Loucy (cell line): ENCODE measurements around the gene SNX27.

Source experiments
- H2AFZ ChIP-seq: fragments of 200-600 bp; sonication (generic); 2 replicates; pipeline ENCODE4 v1.6.0; 2016; ENCODE audit warnings: antibody characterized with exemption, mild to moderate bottlenecking, low read length, moderate library complexity
- H3F3A ChIP-seq: fragments of 200-600 bp; 2 replicates; pipeline ENCODE4 v1.6.0; 2016; ENCODE audit warnings: antibody characterized with exemption, low read depth, mild to moderate bottlenecking
- H3K27me3 ChIP-seq: fragments of 200-600 bp; sonication (generic); 2 replicates; pipeline ENCODE4 v1.6.1; 2014; ENCODE audit warnings: low read length, mild to moderate bottlenecking; ENCODE audit not compliant: insufficient read depth, poor library complexity, severe bottlenecking
- H3K36me3 ChIP-seq: fragments of 200-600 bp; sonication (generic); 2 replicates; pipeline ENCODE4 v1.6.1; 2016; ENCODE audit warnings: low read length; ENCODE audit not compliant: insufficient read depth
- H3K4me1 ChIP-seq: fragments of 200-600 bp; sonication (generic); 2 replicates; pipeline ENCODE4 v1.5.1; 2014; ENCODE audit warnings: low read length, mild to moderate bottlenecking; ENCODE audit not compliant: insufficient read depth, poor library complexity, severe bottlenecking
- H3K4me2 ChIP-seq: fragments of 200-600 bp; sonication (generic); 2 replicates; pipeline ENCODE4 v1.6.0; 2014; ENCODE audit warnings: antibody characterized with exemption, low read length, low read depth, mild to moderate bottlenecking; ENCODE audit not compliant: poor library complexity, severe bottlenecking
- H3K4me3 ChIP-seq: fragments of 200-600 bp; sonication (generic); 2 replicates; pipeline ENCODE4 v1.5.1; 2014; ENCODE audit warnings: low read length, mild to moderate bottlenecking, mixed read lengths; ENCODE audit not compliant: poor library complexity, severe bottlenecking
- H3K79me2 ChIP-seq: fragments of 200-600 bp; sonication (generic); 2 replicates; pipeline ENCODE4 v1.6.1; 2014; ENCODE audit warnings: low read length; ENCODE audit not compliant: insufficient read depth
- H3K9ac ChIP-seq: fragments of 200-600 bp; sonication (generic); 2 replicates; pipeline ENCODE4 v1.6.0; 2014; ENCODE audit warnings: mild to moderate bottlenecking, low read depth, low read length, moderate library complexity; ENCODE audit not compliant: poor library complexity, severe bottlenecking
- H3K9me2 ChIP-seq: fragments of 200-600 bp; sonication (generic); replicated peaks from 2 replicates; pipeline ENCODE4 v1.6.1; 2016; ENCODE audit warnings: low read depth, low read length, mixed read lengths
- H3K9me3 ChIP-seq: fragments of 200-600 bp; sonication (generic); 2 replicates; pipeline ENCODE4 v1.6.1; 2014; ENCODE audit warnings: mild to moderate bottlenecking, antibody characterized with exemption, low read length, low read depth; ENCODE audit not compliant: insufficient read depth
- H4K20me1 ChIP-seq: fragments of 200-600 bp; sonication (generic); 2 replicates; pipeline ENCODE4 v1.6.0; 2014; ENCODE audit warnings: antibody characterized with exemption, low read length, mild to moderate bottlenecking; ENCODE audit not compliant: insufficient read depth, poor library complexity, severe bottlenecking
- CTCF ChIP-seq: fragments of 200-600 bp; sonication (generic); conservative IDR thresholded peaks from 2 replicates; pipeline ENCODE4 v1.5.1; 2014; ENCODE audit warnings: mild to moderate bottlenecking, antibody characterized with exemption, low read length
- EZH2phosphoT487 ChIP-seq: fragments of 200-600 bp; IDR thresholded peaks from 2 replicates; pipeline ENCODE4 v1.6.1; 2018; ENCODE audit warnings: antibody characterized with exemption, mild to moderate bottlenecking, moderate library complexity, borderline replicate concordance

The SNX27 gene

GRCh38 chr1:151728151-151729054 lies 116.6 kb downstream of the SNX27 start:
- Histone ChIP-seq H3K79me2 (no peaks in the 10 kb centered on the region), H3K9me3 (no peaks in the 10 kb centered on the region), H3K9me2 (no peaks in the 10 kb centered on the region), H3K4me2 (no peak overlapping the region), H3K27me3 (no peaks in the 10 kb centered on the region), H2AFZ (no peak overlapping the region), H4K20me1 (no peaks in the 10 kb centered on the region), H3K36me3 (no peaks in the 10 kb centered on the region), H3K9ac (no peak overlapping the region), H3F3A (no peaks in the 10 kb centered on the region), H3K4me1 (no peaks in the 10 kb centered on the region), H3K4me3 (no peak overlapping the region)
- no peak for TF ChIP-seq EZH2phosphoT487
- no peak for TF ChIP-seq CTCF

GRCh38 chr1:151729157-151729965 lies 117.5 kb downstream of the SNX27 start:
- Histone ChIP-seq H3K4me2 (no peak overlapping the region), H3K4me1 (no peaks in the 10 kb centered on the region), H4K20me1 (no peaks in the 10 kb centered on the region), H3K9ac (no peak overlapping the region), H2AFZ (no peak overlapping the region), H3K9me3 (no peaks in the 10 kb centered on the region), H3K4me3 (no peak overlapping the region), H3K9me2 (no peaks in the 10 kb centered on the region), H3F3A (no peaks in the 10 kb centered on the region), H3K79me2 (no peaks in the 10 kb centered on the region), H3K27me3 (no peaks in the 10 kb centered on the region), H3K36me3 (no peaks in the 10 kb centered on the region)
- TF ChIP-seq EZH2phosphoT487 (no peak), CTCF (no peak)

- Histone ChIP-seq H4K20me1 (no peaks in the 10 kb centered on the region), H3K4me2 (no peak overlapping the region), H3K9me3 (no peaks in the 10 kb centered on the region), H3K36me3 (no peaks in the 10 kb centered on the region), H3K4me3 (no peak overlapping the region), H3K4me1 (no peaks in the 10 kb centered on the region), H3K9ac (no peak overlapping the region), H2AFZ (no peak overlapping the region), H3F3A (no peaks in the 10 kb centered on the region), H3K9me2 (no peaks in the 10 kb centered on the region), H3K27me3 (no peaks in the 10 kb centered on the region), H3K79me2 (no peaks in the 10 kb centered on the region)
- TF ChIP-seq CTCF = no peak
- TF ChIP-seq EZH2phosphoT487 = no peak
Measured at GRCh38 chr1:151729966-151730291, 118.1 kb downstream of the SNX27 start.
